GM12892 (cell line): Measurements from ENCODE around the gene NCKIPSD.
A peak's percentile ranks its signal among the peaks of the same experiment; 100 is the strongest.

Experiments
- DNase-seq: peaks from one replicate; pipeline ENCODE4 v3.0.0; 2011; ENCODE audit not compliant: insufficient read length
- FAIRE-seq: peaks from 2 replicates; lab custom pipeline; 2011; peaks lifted over from hg19 to GRCh38; lab: Jason Lieb, UNC
- POLR2A ChIP-seq: IDR thresholded peaks from 2 replicates; pipeline ENCODE4 v1.6.1; 2011; ENCODE audit warnings: low read depth, low read length, control low read depth
- POLR2AphosphoS5 ChIP-seq: IDR thresholded peaks from 2 replicates; pipeline ENCODE4 v1.6.1; 2011; ENCODE audit warnings: low read depth, low read length, control low read depth
- TAF1 ChIP-seq: IDR thresholded peaks from 2 replicates; pipeline ENCODE4 v1.6.1; 2011; ENCODE audit warnings: low read depth, mild to moderate bottlenecking, control low read depth, low read length, borderline replicate concordance

NCKIPSD gene

GRCh38 chr3:48684054-48684349 lies 1.7 kb downstream of the NCKIPSD start:
- no peak for TF ChIP-seq POLR2AphosphoS5
- no peak for TF ChIP-seq POLR2A
- TF ChIP-seq TAF1 = no peak
- DNase-seq (no peak), FAIRE-seq (no peak)

GRCh38 chr3:48682786-48683185 lies 2.9 kb downstream of the NCKIPSD start:
- FAIRE-seq = no peak
- DNase-seq = no peak
- TF ChIP-seq POLR2A = no peak

GRCh38 chr3:48681974-48682610 lies 3.6 kb downstream of the NCKIPSD start:
- DNase-seq (no peak), FAIRE-seq (no peak)
- TF ChIP-seq TAF1 = no peak
- no peak for TF ChIP-seq POLR2A
- no peak for TF ChIP-seq POLR2AphosphoS5

- TF ChIP-seq TAF1 (no peak), POLR2AphosphoS5 (no peak), POLR2A (no peak)
- DNase-seq (no peak), FAIRE-seq (no peak)
Measured at GRCh38 chr3:48681541-48681880, 4.2 kb downstream of the NCKIPSD start.

- FAIRE-seq (no peak), DNase-seq (no peak)
- no peak for TF ChIP-seq POLR2AphosphoS5
- no peak for TF ChIP-seq POLR2A
- no peak for TF ChIP-seq TAF1
Measured at GRCh38 chr3:48680811-48681540, 4.7 kb downstream of the NCKIPSD start.

GRCh38 chr3:48679411-48680391 lies 6.0 kb downstream of the NCKIPSD start:
- DNase-seq (peak; percentile 50), FAIRE-seq (no peak)
- TF ChIP-seq POLR2A (no peak), POLR2AphosphoS5 (no peak), TAF1 (no peak)

- DNase-seq (no peak), FAIRE-seq (no peak)
- TF ChIP-seq POLR2A = no peak
- no peak for TF ChIP-seq POLR2AphosphoS5
- TF ChIP-seq TAF1 = no peak
Measured at GRCh38 chr3:48678566-48679380, 6.9 kb downstream of the NCKIPSD start.

- TF ChIP-seq TAF1 (no peak), POLR2AphosphoS5 (no peak), POLR2A (no peak)
Measured at GRCh38 chr3:48678056-48678455, 7.7 kb downstream of the NCKIPSD start.

GRCh38 chr3:48674505-48674904 lies 11.2 kb downstream of the NCKIPSD start:
- TF ChIP-seq POLR2AphosphoS5 (no peak), TAF1 (no peak), POLR2A (no peak)
- DNase-seq = no peak
- no peak for FAIRE-seq

More at GRCh38 chr3:48678056-48678455, 7.7 kb downstream of the NCKIPSD start:
- FAIRE-seq (no peak), DNase-seq (no peak)

- DNase-seq = no peak
- FAIRE-seq = no peak
- TF ChIP-seq POLR2A = no peak
- TF ChIP-seq POLR2AphosphoS5 = no peak
- TF ChIP-seq TAF1 = no peak
Measured at GRCh38 chr3:48672522-48672921, 13.2 kb downstream of the NCKIPSD start.

GRCh38 chr3:48664929-48665328 lies 20.8 kb downstream of the NCKIPSD start:
- FAIRE-seq (no peak), DNase-seq (no peak)
- no peak for TF ChIP-seq POLR2A
- no peak for TF ChIP-seq POLR2AphosphoS5
- no peak for TF ChIP-seq TAF1
